ENCODE results near the gene PAX7.

The PAX7 gene

DNA sequence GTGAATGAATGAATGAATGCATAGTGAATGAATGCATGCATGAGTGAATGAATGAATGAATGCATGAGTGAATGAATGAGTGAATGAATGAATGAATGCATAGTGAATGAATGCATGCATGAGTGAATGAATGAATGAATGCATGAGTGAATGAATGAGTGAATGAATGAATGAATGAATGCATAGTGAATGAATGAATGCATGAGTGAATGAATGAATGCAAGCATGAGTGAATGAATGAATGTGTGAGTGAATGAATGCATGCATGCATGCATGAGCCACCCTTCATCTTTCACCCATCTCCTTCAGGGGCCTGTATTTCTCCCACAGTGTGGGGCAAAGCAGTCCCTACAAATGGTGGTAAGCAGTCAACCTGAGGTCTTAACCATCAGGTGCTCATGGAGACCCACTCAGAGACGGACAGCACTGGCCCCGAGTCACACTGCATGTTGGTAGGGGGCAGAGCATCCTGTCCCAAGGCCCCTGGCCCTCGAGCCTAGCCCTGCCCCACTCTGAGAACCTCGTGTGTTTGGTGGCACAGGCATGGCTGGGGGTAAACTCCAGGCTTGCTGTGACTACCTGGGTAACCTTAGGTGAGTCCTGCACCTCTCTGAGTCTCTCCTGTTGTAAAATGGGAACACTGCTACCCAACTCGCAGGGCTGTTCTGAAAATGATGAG, 28.0 kb upstream of the PAX7 start:
- Histone ChIP-seq H3K27ac (replicated peaks) (no peak overlapping the region), H3K4me3 (replicated peaks; ENCODE audit: insufficient read depth, low read length) (no peak overlapping the region), H3K27me3 (ENCODE audit: insufficient read depth, poor library complexity, severe bottlenecking) (no peaks in the 10 kb centered on the region)
- no peak for TF ChIP-seq POLR2AphosphoS5 (IDR thresholded peaks at IDR 0.05; ENCODE audit: low read depth)
- TF ChIP-seq SPI1 (IDR thresholded peaks at IDR 0.05; ENCODE audit: borderline replicate concordance, low read depth): no peak
- TF ChIP-seq CTCF (IDR thresholded peaks at IDR 0.05; ENCODE audit: insufficient read depth, low read length): no peak
- no peak for TF ChIP-seq GABPA (IDR thresholded peaks at IDR 0.05; ENCODE audit: low read depth)
- DNase-seq (ENCODE audit: low read depth in 1 of 2, low spot score in 1 of 2): no peak

DNA sequence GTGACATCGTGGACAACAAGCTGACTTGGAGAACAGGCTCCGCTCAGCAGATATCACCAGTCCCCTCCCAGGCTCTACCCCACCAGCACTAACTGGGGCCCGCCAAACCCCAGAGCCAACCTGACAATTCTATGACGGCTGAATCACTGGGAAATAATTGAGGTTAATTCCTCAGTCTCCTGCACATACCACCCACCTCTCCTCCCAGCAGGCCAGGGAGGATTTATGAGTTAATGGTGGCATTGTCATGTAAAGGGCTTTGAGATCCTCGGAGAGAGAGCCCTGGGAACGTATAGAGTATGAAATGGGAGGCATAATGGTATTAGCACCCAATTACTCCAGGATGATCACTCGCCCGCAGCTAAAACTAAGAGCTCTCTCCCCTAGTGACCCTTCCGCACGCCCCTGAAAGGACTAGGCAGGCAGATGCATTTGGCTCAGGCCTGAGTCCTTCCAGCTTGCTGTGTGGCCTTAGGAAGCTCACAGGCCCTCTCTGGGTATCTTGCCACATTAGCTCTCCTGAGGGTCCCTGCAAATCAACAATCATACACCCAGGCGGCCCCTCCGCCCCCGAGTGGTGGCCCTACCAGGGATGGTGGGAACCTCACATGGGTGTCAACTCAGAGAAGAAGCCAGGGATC, 27.3 kb upstream of the PAX7 start:
- no peak for DNase-seq (ENCODE audit: low read depth in 1 of 2, low spot score in 1 of 2)
- Histone ChIP-seq H3K4me3 (replicated peaks; ENCODE audit: insufficient read depth, low read length) (no peak overlapping the region), H3K27me3 (ENCODE audit: insufficient read depth, poor library complexity, severe bottlenecking) (no peaks in the 10 kb centered on the region), H3K27ac (replicated peaks) (no peak overlapping the region)
- TF ChIP-seq, protein P1, sequence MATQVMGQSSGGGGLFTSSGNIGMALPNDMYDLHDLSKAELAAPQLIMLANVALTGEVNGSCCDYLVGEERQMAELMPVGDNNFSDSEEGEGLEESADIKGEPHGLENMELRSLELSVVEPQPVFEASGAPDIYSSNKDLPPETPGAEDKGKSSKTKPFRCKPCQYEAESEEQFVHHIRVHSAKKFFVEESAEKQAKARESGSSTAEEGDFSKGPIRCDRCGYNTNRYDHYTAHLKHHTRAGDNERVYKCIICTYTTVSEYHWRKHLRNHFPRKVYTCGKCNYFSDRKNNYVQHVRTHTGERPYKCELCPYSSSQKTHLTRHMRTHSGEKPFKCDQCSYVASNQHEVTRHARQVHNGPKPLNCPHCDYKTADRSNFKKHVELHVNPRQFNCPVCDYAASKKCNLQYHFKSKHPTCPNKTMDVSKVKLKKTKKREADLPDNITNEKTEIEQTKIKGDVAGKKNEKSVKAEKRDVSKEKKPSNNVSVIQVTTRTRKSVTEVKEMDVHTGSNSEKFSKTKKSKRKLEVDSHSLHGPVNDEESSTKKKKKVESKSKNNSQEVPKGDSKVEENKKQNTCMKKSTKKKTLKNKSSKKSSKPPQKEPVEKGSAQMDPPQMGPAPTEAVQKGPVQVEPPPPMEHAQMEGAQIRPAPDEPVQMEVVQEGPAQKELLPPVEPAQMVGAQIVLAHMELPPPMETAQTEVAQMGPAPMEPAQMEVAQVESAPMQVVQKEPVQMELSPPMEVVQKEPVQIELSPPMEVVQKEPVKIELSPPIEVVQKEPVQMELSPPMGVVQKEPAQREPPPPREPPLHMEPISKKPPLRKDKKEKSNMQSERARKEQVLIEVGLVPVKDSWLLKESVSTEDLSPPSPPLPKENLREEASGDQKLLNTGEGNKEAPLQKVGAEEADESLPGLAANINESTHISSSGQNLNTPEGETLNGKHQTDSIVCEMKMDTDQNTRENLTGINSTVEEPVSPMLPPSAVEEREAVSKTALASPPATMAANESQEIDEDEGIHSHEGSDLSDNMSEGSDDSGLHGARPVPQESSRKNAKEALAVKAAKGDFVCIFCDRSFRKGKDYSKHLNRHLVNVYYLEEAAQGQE (IDR thresholded peaks at IDR 0.05; ENCODE audit: insufficient replicate concordance, low read depth): no peak
- no peak for TF ChIP-seq CTCF (IDR thresholded peaks at IDR 0.05; ENCODE audit: insufficient read depth, low read length)
- TF ChIP-seq POLR2AphosphoS5 (IDR thresholded peaks at IDR 0.05; ENCODE audit: low read depth): no peak
- TF ChIP-seq GABPA (IDR thresholded peaks at IDR 0.05; ENCODE audit: low read depth): no peak
- TF ChIP-seq SPI1 (IDR thresholded peaks at IDR 0.05; ENCODE audit: borderline replicate concordance, low read depth): no peak

DNA sequence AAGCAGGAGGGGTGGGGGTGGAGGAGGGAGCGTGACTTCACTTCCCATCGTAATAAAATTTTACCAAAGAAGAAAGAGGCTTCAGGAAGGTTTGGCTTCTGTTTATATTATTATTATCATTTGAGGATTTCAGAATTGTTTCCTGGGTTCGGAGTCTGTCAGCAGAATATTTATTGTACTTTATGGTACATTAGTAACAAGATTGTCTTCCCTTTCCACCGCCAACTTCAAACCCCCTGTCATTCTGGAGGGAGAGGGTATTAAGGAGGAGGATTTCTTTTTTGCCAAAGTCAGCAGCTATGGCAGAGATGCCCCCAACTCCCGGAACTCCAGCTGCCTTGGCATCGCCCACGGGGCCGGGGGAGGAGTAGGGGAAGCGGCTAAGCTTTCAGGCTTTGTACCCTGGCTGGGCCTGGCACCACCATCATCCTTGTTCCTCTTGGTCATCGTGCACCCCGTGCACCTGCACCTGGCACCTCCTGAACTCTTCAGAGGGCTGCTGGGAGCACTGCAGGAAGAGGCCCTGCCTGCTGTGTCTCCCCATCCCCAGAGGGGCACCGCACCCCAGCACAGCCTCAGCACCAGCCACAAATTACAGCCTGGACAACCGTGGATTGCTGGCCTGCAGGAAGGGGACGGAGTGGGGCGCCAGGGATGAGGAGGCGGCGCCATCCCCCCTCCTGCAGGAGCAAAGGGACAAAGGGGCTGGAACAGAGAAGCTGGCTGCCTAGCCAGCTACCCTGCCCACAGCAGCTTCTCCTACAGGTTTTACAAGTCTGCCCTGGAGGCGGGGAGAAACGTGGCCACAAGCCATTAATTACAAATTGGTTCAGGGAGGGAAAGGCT, 24.0 kb upstream of the PAX7 start:
- TF ChIP-seq, protein P1 (IDR thresholded peaks at IDR 0.05; ENCODE audit: insufficient replicate concordance, low read depth): no peak
- TF ChIP-seq CTCF (IDR thresholded peaks at IDR 0.05; ENCODE audit: insufficient read depth, low read length): no peak
- no peak for TF ChIP-seq GABPA (IDR thresholded peaks at IDR 0.05; ENCODE audit: low read depth)
- no peak for TF ChIP-seq POLR2AphosphoS5 (IDR thresholded peaks at IDR 0.05; ENCODE audit: low read depth)
- no peak for TF ChIP-seq SPI1 (IDR thresholded peaks at IDR 0.05; ENCODE audit: borderline replicate concordance, low read depth)
- H3K27ac ChIP-seq (replicated peaks): no peak overlapping the region
- peaks cover 2% of the 10 kb centered on the region for H3K27me3 ChIP-seq (ENCODE audit: insufficient read depth, poor library complexity, severe bottlenecking)
- DNase-seq (ENCODE audit: low read depth in 1 of 2, low spot score in 1 of 2): no peak
- H3K4me3 ChIP-seq (replicated peaks; ENCODE audit: insufficient read depth, low read length): no peak overlapping the region

All from HL-60 (cell line).